Suprapubic skin (tissue), 4 donors: ENCODE data around the gene DMKN.

Experiments
- POLR2A ChIP-seq, 2 donors: fragments of 450-650 bp; IDR thresholded peaks; one replicate each; pipeline ENCODE4 v1.6.1; 2017; ENCODE audit warnings: antibody characterized with exemption in 2 of 2, mild to moderate bottlenecking in 2 of 2, moderate library complexity in 2 of 2
- POLR2AphosphoS5 ChIP-seq, 3 donors: sonication (generic); formaldehyde crosslinking; IDR thresholded peaks; one replicate each; pipeline ENCODE4 v1.6.1; 2017; ENCODE audit warnings: antibody characterized with exemption in 3 of 3

- no peak for TF ChIP-seq POLR2A (IDR thresholded peaks at IDR 0.05)
- TF ChIP-seq POLR2AphosphoS5 (IDR thresholded peaks at IDR 0.05), result no peak
Observed at GRCh38 chr19:35459414-35460082, 53.9 kb downstream of the DMKN start.
